Kidney (tissue), 14 donors: ENCODE results near the gene RBM12. TPM values are rescaled to one million over a fixed set of nuclear protein-coding genes. Genes with fewer than 3 reads are reported as not detected.
A peak's percentile ranks its signal among the peaks of the same experiment; 100 is the strongest.

Experiments
- DNase-seq, 5 donors: peaks; one replicate each; pipeline ENCODE4 v3.0.0-alpha.2; 2013 to 2020
- FAIRE-seq: peaks from 2 replicates; lab custom pipeline; 2012; peaks lifted over from hg19 to GRCh38; lab: Jason Lieb, UNC
- H3K27ac ChIP-seq, 2 donors: one replicate each; pipeline ENCODE4 v1.7.0; 2013; ENCODE audit warnings: low read depth in 2 of 2, low read length in 2 of 2, inconsistent platforms in 1 of 2
- H3K27me3 ChIP-seq: one replicate; pipeline ENCODE4 v1.7.1; 2013; ENCODE audit warnings: low read length, inconsistent platforms; ENCODE audit not compliant: control insufficient read depth, insufficient read depth
- H3K36me3 ChIP-seq, 3 donors: one replicate each; pipeline versions ENCODE4 v1.7.0 to v1.7.1; 2013; ENCODE audit warnings: low read length in 3 of 3, control low read depth in 1 of 3, inconsistent platforms in 1 of 3; ENCODE audit not compliant: insufficient read depth in 3 of 3, control insufficient read depth in 2 of 3
- H3K4me1 ChIP-seq, 3 donors: one replicate each; pipeline versions ENCODE4 v1.7.0 to v1.7.1; 2013; ENCODE audit warnings: low read length in 3 of 3, inconsistent platforms in 1 of 3, low read depth in 1 of 3; ENCODE audit not compliant: control insufficient read depth in 2 of 3, insufficient read depth in 2 of 3
- H3K4me3 ChIP-seq, 3 donors: one replicate each; pipeline versions ENCODE4 v1.7.0 to v1.8.1; 2013; ENCODE audit warnings: low read length in 3 of 3, control low read depth in 1 of 3, inconsistent platforms in 1 of 3
- H3K9ac ChIP-seq, 3 donors: one replicate each; pipeline versions ENCODE4 v1.7.0 to v1.7.1; 2013; ENCODE audit warnings: low read length in 3 of 3, control low read depth in 1 of 3, inconsistent platforms in 1 of 3
- H3K9me3 ChIP-seq, 3 donors: one replicate each; pipeline versions ENCODE4 v1.7.0 to v1.7.1; 2013; ENCODE audit warnings: low read length in 3 of 3, control low read depth in 1 of 3, inconsistent platforms in 1 of 3; ENCODE audit not compliant: control insufficient read depth in 2 of 3, insufficient read depth in 1 of 3
- intact Hi-C: fragments of 100-400 bp; cut with DNase I; formaldehyde crosslinking; loops from one replicate; pipeline ENCODE4 v1.11.1; 2022
- polyA plus RNA-seq: library from polyadenylated mRNA; stranded (reverse); fragments of 350-450 nt; fragmentation: Illumina TruSeq; extraction: RNeasy Lipid Tissue Mini Kit (QIAGEN cat#74804); gene quantifications from one replicate; pipeline ENCODE4 v1.2.3, GENCODE V29; 2014; ENCODE audit warnings: low read depth, low replicate concordance; ENCODE audit not compliant: insufficient read depth
- total RNA-seq: library from RNA; stranded (reverse); fragmentation: NEBNext Ultra II Directional; extraction: Animal tissue kit (Norgen Biotek cat#: 25700); gene quantifications from one replicate; pipeline ENCODE4 v1.2.1, GENCODE V29; 2021
- TF ChIP-seq, protein P1 (sequence below): IDR thresholded peaks from 3 replicates; pipeline ENCODE4 v1.5.1; 2012; ENCODE audit warnings: mild to moderate bottlenecking, moderate library complexity, borderline replicate concordance; ENCODE audit not compliant: insufficient read depth; ENCODE audit errors: extremely low read depth
- donor health status: control.
- donor health status: control.
- donor health status: control.
- donor health status: control.
- donor health status: control.
- donor health status: DM: yes; HTN: yes; CAD: no.
- donor health status: Normal renal cell carcinoma (clear cell type).

The RBM12 gene
- total and polyA plus RNA-seq, 2 donors from 2014 or later: 11.1 to 101 TPM

DNA sequence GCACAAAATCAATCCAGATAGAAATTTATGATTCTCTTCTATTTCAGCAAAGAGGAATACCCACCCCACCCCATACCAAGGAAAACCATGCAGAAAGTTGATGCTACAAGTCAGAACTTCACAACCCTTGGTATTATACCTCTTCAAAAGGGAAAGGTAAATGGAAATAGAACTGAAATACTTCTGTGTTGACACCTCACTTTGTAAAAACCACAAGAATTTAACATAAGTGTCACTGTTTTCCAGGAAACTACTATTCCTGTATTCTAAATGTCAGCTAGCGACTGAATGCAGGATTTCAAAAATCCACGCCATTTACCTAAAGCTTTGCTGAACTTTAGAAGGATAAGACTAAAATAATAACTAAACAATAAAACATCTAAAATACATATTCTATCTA is 3.6 kb downstream of the RBM12 start:
- Histone ChIP-seq H3K36me3 (no peaks in the 10 kb centered on the region), H3K9me3 (no peaks in the 10 kb centered on the region), H3K27me3 (no peaks in the 10 kb centered on the region), H3K27ac (no peak overlapping the region), H3K4me3 (peak overlapping the region in 2 of 3 donors; percentile 3 to 52), H3K9ac (no peak overlapping the region), H3K4me1 (peaks cover 0 to 19% (median 6%) of the 10 kb centered on the region in 3 donors)
- TF ChIP-seq, protein P1, sequence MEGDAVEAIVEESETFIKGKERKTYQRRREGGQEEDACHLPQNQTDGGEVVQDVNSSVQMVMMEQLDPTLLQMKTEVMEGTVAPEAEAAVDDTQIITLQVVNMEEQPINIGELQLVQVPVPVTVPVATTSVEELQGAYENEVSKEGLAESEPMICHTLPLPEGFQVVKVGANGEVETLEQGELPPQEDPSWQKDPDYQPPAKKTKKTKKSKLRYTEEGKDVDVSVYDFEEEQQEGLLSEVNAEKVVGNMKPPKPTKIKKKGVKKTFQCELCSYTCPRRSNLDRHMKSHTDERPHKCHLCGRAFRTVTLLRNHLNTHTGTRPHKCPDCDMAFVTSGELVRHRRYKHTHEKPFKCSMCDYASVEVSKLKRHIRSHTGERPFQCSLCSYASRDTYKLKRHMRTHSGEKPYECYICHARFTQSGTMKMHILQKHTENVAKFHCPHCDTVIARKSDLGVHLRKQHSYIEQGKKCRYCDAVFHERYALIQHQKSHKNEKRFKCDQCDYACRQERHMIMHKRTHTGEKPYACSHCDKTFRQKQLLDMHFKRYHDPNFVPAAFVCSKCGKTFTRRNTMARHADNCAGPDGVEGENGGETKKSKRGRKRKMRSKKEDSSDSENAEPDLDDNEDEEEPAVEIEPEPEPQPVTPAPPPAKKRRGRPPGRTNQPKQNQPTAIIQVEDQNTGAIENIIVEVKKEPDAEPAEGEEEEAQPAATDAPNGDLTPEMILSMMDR: no peak
- no peak for FAIRE-seq
- DNase-seq: no peak
- intact Hi-C loops: no loop called here

DNA sequence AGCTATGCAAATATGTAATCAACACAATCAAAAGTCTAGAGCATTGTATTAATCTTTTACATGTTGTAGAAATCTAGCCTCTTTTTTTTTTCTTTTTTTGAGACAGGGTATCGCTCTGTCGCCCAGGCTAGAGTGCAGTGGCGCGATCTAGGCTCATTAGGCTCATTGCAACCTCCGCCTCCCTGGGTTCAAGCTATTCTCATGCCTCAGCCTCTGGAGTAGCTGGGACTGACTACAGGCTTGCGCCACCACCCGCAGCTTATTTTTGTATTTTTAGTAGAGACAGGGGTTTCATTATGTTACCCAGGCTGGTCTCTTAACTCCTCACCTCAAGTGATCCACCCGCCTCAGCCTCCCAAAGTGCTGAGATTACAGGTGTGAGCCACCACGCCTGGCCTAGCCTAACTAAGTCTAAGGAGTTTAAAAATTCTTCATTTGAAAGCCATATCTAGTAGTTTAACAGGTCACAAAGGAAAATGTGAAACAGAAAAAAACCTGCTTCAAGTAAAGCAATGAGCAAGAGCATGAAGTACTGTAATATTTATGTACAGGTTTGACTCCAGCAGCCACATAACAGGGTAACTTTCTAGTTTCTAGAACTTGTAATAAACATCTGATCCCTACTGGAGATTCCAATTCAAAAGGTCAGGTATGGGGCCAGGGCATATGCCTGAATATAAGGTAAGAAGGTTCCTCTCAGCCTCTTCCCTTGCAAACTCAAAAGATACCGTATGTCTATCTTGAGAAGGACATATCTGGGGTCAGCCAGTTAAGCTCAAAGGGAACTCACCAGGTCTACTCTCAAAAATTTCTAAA is 4.4 kb downstream of the RBM12 start:
- Histone ChIP-seq H3K9ac (no peak overlapping the region), H3K4me3 (peak overlapping the region in 1 of 3 donors; percentile 3), H3K27me3 (no peaks in the 10 kb centered on the region), H3K36me3 (no peaks in the 10 kb centered on the region), H3K27ac (no peak overlapping the region), H3K9me3 (no peaks in the 10 kb centered on the region), H3K4me1 (peaks cover 0 to 19% (median 6%) of the 10 kb centered on the region in 3 donors)
- TF ChIP-seq, protein P1: no peak
- FAIRE-seq (no peak), DNase-seq (no peak)
- intact Hi-C loops: no loop called here

DNA sequence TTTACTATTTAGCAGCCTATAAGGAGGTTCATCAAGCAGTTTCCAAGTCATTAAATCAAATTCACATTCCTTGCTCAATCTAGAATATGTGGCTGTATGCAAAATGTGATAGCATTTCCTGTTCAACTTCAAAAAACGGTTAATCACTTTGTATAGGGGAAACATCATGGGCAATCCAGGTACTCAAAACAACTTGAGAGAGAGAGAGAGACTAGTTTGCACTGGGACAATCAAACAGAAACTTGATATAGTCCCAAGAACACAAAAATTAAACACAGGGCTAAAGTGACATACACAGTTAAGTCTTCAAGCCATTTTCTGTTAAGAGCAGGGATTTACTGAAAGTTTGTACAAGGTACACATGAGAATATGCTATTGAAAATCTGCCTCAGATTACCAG is 7.4 kb downstream of the RBM12 start:
- TF ChIP-seq, protein P1: no peak
- no peak for FAIRE-seq

More for the DNA sequence above, 7.4 kb downstream of the RBM12 start:
- no peak overlapping the region for H3K27ac ChIP-seq
- H3K9me3 ChIP-seq: no peaks in the 10 kb centered on the region
- intact Hi-C loops: no loop called here
- H3K27me3 ChIP-seq: no peaks in the 10 kb centered on the region
- no peak for DNase-seq
- peaks cover 0 to 19% (median 3%) of the 10 kb centered on the region in 3 donors for H3K4me1 ChIP-seq
- no peak overlapping the region for H3K9ac ChIP-seq
- H3K36me3 ChIP-seq: peaks cover 9 to 25% (median 17%) of the 10 kb centered on the region in 3 donors
- no peak overlapping the region for H3K4me3 ChIP-seq
